SU-DHL-6 (cell line): ENCODE results near the gene SYVN1.

Experiments used
- CTCF ChIP-seq: fragments of 200-600 bp; sonication (generic); IDR thresholded peaks from one replicate; pipeline ENCODE4 v1.5.1; 2017; ENCODE audit warnings: antibody characterized with exemption, mild to moderate bottlenecking, low read length, moderate library complexity; ENCODE audit not compliant: insufficient read depth, poor library complexity, severe bottlenecking
- EZH2phosphoT487 ChIP-seq: fragments of 200-600 bp; sonication (generic), shearing (Covaris generic); conservative IDR thresholded peaks from 2 replicates; pipeline ENCODE4 v1.6.1; 2018; ENCODE audit warnings: mild to moderate bottlenecking, antibody characterized with exemption, low read length, moderate library complexity, mixed read lengths

GRCh38 chr11:65130631-65131416 lies 3.5 kb downstream of the SYVN1 start:
- TF ChIP-seq CTCF, result no peak
- TF ChIP-seq EZH2phosphoT487, result no peak
